Stimulated activated CD8-positive, alpha-beta memory T cell treated with anti-CD3 and anti-CD28 coated beads, Interleukin-15, amount 100 ng/mL, for 4 hours (primary cell): ENCODE data around the gene CDH23.
"Not testable (repeated sequence)": the region's sequence is repeated elsewhere in the genome, so short reads cannot be mapped to it uniquely, and the experiment has no call there.

Source experiments
- DNase-seq, 2 donors: peaks; one replicate each; pipeline ENCODE4 v3.0.0-alpha.2; 2020; ENCODE audit warnings: low read depth in 2 of 2

Gene CDH23

GRCh38 chr10:71582506-71583475 lies 186.1 kb downstream of the CDH23 start:
- no peak for DNase-seq

GRCh38 chr10:71584461-71584860 lies 187.7 kb downstream of the CDH23 start:
- no peak for DNase-seq

- no peak for DNase-seq
Measured at GRCh38 chr10:71584902-71585563, 188.3 kb downstream of the CDH23 start.

- DNase-seq: no peak
Measured at GRCh38 chr10:71585564-71586290, 189.0 kb downstream of the CDH23 start.

- no peak for DNase-seq
Measured at GRCh38 chr10:71587941-71588573, 191.3 kb downstream of the CDH23 start.

GRCh38 chr10:71588685-71589084 lies 192.0 kb downstream of the CDH23 start:
- DNase-seq: no peak

GRCh38 chr10:71589617-71590551 lies 193.2 kb downstream of the CDH23 start:
- DNase-seq: no peak

GRCh38 chr10:71590781-71591350 lies 194.1 kb downstream of the CDH23 start:
- DNase-seq: no peak

- no peak for DNase-seq
Measured at GRCh38 chr10:71594934-71595571, 198.3 kb downstream of the CDH23 start.

GRCh38 chr10:71595649-71596048 lies 198.9 kb downstream of the CDH23 start:
- DNase-seq: no peak

GRCh38 chr10:71596127-71596526 lies 199.4 kb downstream of the CDH23 start:
- no peak for DNase-seq

- DNase-seq: no peak
Measured at GRCh38 chr10:71596759-71597158, 200.0 kb downstream of the CDH23 start.

- no peak for DNase-seq
Measured at GRCh38 chr10:71597821-71598498, 201.2 kb downstream of the CDH23 start.

GRCh38 chr10:71598621-71599055 lies 201.9 kb downstream of the CDH23 start:
- no peak for DNase-seq

- DNase-seq: no peak
Measured at GRCh38 chr10:71599518-71599917, 202.8 kb downstream of the CDH23 start.

GRCh38 chr10:71600242-71600641 lies 203.5 kb downstream of the CDH23 start:
- not testable (repeated sequence) for DNase-seq

GRCh38 chr10:71600849-71601248 lies 204.1 kb downstream of the CDH23 start:
- no peak for DNase-seq

GRCh38 chr10:71601273-71601672 lies 204.6 kb downstream of the CDH23 start:
- DNase-seq: no peak

- no peak for DNase-seq
Measured at GRCh38 chr10:71603150-71603549, 206.4 kb downstream of the CDH23 start.
